ENCODE data around the gene NPAS3.

NPAS3 gene

GRCh38 chr14:33566082-33566481, 627.4 kb downstream of the NPAS3 start:
- no peak for DNase-seq

DNA sequence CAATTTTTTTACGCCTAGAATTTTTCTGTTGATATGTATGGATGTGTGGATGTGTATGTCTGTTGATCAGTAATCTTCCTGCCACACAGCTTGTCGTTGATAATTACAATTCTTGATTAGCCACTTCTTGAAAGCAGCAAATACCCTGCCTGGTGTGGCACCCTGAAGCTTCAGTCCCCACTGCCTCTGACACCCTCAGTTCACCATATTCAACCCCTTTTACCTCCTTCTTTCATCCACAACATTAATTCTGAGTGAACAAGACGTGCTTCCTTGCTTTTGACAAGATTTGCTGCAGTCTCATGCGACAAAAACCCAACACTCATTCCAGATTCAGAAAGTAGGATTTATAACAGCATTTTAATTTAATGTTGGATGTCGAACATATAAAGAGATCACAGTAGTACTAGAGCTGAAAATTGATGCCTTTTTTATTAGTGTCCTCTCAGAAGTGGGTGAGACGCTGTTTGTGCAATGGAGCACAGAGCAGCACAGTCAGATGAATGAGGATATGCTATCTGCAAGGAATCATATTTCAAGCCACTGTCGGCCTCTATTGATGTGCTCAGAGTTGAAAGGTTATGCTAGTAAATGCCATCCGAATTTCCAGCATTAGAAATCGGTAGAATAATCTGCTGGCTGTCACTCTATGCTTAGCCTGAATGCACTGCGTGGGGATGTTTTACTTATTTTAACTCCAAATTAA, 628.5 kb downstream of the NPAS3 start:
- DNase-seq = peak in 1 of 2 experiments; percentile 28

DNA sequence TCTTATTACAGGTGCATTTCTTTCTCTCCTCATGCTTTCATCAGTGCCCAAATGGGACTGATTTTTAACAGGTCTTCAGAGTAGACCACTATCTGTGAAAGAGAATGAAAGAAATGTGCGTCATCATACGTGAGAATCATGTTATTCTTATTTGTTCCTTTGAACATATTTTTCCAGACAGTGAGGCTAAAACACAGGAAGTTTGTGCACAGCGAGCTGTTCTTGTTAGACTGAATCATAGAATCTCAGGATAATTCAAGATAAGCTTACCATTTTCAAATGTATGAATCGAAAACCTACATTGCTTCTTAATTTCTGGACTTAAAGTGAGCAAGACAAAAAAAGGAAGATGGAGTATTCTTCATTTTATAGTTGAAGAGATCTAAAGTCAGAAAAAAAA, 629.1 kb downstream of the NPAS3 start:
- no peak for DNase-seq

- no peak for DNase-seq
Observed at GRCh38 chr14:33568935-33569579, 630.4 kb downstream of the NPAS3 start.

DNA sequence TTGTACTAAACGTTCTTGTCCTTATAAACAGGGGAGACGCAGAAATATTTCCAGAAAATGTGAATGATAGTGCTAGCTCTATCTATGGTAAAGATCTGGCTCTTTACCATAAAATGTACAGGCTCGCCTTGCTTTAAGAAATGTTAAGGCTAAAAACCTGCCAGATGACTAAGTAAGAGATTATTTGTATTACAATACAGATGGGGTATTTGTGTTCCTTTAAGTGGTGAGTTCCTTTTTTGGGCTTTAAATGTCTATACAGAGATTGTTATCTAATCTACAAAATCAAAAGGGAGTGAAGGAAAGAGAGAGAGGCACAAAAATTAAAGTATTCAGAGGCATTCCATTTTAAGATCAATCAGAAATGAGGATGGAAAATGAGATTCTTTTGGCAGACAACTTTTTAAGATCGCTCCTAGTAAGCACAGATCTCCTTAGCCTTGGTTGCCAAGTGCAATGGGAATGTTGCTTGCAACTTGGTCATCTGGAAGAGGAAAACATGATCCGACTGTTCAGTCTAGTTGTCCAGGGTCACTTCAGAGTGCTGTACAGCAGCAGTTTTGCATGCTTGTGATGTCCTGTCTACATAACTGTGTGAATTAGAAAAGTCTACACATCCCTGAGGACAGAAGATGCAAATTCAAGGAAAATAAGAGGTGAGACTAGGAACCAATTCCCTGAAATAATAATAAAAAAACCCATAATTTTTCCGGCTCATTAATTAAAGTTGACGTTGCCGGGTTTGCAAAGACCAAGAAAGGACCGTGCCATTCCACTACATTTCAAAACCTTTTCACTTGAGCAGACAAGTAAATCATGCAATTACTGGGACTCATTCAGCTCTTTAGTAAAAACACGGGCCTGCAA, 631.4 kb downstream of the NPAS3 start:
- DNase-seq = no peak

- DNase-seq = no peak
Observed at GRCh38 chr14:33570694-33571310, 632.1 kb downstream of the NPAS3 start.

GRCh38 chr14:33573301-33573880, 634.7 kb downstream of the NPAS3 start:
- no peak for DNase-seq

DNA sequence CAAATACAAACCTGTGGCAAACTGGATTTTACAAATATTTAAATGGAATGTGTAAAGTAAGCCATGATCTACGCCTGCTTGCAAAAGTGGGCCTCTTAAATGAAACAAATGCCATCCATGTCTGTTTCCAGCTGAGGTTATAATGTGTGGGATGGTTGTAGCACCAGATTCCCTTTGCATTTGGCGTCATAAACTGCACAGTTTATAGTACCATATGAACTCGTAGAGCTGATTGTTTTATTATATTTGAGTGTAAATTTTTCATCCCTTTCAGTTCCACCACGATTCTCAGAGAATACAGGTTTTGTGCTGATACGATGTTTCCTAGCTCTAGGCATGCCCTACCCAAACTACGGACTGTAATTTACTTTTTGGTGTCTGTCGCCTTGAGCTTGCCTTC, 637.3 kb downstream of the NPAS3 start:
- DNase-seq = no peak

- no peak for DNase-seq
Observed at GRCh38 chr14:33578461-33579216, 640.0 kb downstream of the NPAS3 start.

GRCh38 chr14:33580231-33580749, 641.6 kb downstream of the NPAS3 start:
- DNase-seq = no peak

- DNase-seq = no peak
Observed at GRCh38 chr14:33580841-33581240, 642.2 kb downstream of the NPAS3 start.

- no peak for DNase-seq
Observed at GRCh38 chr14:33584697-33585096, 646.0 kb downstream of the NPAS3 start.

- no peak for DNase-seq
Observed at GRCh38 chr14:33586806-33587205, 648.1 kb downstream of the NPAS3 start.

- DNase-seq = no peak
Observed at GRCh38 chr14:33587791-33588190, 649.1 kb downstream of the NPAS3 start.

GRCh38 chr14:33588771-33589170, 650.1 kb downstream of the NPAS3 start:
- no peak for DNase-seq

DNA sequence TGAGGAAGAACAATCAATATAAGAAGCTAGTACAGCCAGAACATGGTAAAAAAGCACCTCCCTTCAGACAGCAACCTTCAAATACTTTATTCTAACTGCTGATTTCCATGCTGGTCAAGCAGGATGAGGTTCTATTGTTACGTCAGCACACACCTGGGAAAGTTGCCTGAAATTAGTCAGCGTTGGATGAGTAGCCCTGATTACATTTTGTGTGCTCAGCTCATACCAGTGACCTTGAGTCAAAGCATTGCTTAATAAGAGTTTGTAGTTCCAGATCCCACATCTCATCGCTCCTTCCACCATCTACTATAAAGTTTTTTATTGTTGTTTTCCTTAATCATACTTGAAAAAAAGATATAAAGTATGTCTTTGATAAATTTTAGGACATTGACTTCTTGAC, 650.7 kb downstream of the NPAS3 start:
- no peak for DNase-seq

DNA sequence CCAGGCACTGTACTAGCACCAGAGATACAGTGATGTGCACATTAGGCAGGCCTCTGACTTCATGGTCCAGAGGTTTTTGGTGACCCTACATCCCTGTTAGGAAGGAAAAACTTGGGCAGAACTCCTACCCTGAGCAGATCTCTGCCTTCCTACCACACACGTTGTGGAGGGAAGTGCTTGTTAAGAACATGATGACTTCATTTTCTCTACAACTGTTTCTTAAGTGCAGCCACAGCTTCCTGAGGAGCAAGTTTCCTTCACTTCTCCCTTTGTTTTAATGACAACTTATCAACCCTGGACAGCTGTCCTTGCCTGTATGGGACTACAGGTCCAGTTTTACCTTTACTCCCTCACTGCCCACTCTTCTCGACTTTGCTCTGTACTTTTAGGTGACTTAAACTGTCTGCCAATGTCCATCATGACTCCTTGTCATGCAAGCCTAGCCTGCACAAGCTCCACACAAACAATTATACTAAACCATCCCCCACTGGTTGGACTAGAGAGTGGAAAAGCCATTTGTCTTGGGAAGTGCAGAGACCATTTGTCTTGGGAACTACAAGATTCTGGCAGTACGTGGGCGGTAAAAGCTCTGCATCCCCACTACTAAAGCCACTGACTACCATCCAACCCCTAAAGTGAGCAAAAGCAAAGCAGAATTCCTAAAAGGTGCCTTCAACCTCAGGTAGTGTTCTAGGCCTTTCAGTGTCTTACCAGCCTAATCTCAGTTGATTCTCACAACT, 652.4 kb downstream of the NPAS3 start:
- no peak for DNase-seq

DNA sequence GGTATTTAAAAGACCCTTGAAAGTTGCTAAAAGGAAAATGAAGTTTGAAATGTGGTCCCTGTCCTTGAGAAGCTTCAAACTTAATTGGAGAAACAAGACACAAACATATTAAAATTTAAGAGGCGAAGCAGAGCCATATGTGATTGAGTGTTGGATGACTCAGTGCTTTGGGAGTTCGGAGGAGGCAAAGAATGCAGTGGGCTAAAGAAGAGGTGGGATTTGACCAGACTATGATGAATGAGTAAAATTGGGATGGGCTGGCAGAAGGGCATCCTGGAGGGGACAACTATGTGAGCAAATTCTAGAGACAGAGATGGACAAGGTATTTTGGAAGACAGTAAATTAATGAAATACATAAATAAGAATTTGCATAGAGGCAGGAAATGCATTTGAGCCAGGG, 653.6 kb downstream of the NPAS3 start:
- no peak for DNase-seq

DNA sequence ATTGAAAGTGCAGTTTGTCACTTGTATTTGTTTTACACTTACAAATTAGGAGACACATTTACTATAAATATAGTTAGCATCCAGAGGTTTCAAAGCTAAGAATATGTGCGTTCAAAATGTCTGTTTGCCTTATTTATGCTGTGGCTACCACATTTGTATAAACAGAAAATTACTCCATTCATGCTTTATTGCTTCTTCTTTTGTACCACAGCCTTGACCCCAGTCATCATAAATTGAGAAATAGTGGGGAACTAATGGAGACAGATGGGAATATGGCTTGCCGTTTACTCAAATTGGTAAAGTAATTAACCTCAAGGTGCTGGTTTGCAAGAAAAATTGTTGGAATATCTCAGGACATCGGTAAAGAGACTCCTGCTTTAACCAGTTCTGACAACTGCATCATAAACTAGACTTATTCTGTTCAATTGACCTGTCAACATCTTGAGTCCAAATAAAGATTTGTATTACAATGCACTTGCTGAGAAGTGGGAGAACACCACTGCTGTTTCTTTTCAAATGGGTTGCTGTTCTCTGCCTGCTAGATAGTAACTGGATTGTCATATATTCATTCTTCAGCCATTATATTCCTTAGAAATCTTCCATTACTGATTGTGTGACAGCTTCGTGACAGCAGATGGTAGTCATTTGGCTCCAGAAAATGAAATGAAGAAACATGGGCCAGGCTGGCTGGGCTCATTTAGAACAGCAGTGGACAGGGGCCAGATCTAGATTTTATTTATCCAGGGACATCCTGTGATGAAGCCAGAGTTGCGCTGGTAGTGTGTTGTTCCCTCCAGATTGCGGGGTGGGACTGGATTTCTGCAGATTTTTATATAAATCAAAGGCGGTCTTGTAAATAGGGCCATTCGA, 657.8 kb downstream of the NPAS3 start:
- no peak for DNase-seq

GRCh38 chr14:33598582-33598981, 659.9 kb downstream of the NPAS3 start:
- DNase-seq = no peak
